ENCODE measurements around the gene PDLIM5.

DNA sequence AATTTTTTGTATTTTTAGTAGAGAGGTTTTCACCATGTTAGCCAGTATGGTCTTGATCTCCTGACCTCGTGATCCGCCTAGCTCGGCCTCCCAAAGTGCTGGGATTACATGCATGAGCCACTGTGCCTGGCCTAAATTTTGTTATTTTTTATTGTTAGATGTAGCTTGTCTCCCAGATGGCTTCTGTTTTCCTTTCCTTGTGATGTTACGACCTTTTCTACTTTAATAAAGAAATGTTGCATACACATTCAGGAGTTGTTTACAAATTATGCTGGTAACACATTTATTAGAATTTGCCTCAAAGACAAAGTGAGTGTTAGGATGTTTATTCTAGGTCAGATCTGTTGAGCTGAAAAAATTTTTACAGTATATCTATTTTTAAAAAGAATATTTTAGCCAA lies 18.4 kb downstream of the PDLIM5 start:
- TF ChIP-seq, protein P1, sequence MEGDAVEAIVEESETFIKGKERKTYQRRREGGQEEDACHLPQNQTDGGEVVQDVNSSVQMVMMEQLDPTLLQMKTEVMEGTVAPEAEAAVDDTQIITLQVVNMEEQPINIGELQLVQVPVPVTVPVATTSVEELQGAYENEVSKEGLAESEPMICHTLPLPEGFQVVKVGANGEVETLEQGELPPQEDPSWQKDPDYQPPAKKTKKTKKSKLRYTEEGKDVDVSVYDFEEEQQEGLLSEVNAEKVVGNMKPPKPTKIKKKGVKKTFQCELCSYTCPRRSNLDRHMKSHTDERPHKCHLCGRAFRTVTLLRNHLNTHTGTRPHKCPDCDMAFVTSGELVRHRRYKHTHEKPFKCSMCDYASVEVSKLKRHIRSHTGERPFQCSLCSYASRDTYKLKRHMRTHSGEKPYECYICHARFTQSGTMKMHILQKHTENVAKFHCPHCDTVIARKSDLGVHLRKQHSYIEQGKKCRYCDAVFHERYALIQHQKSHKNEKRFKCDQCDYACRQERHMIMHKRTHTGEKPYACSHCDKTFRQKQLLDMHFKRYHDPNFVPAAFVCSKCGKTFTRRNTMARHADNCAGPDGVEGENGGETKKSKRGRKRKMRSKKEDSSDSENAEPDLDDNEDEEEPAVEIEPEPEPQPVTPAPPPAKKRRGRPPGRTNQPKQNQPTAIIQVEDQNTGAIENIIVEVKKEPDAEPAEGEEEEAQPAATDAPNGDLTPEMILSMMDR (IDR thresholded peaks at IDR 0.05): no peak
- no peak for TF ChIP-seq POLR2A (IDR thresholded peaks at IDR 0.05)
- no peak for TF ChIP-seq EP300 (IDR thresholded peaks at IDR 0.05)
